Gastroesophageal sphincter (tissue), 3 donors: ENCODE measurements around the gene CRKL.

Experiments
- POLR2A ChIP-seq, 2 donors: fragments of 450-650 bp; IDR thresholded peaks; one replicate each; pipeline ENCODE4 v1.6.1; 2017; ENCODE audit warnings: antibody characterized with exemption in 2 of 2, mild to moderate bottlenecking in 2 of 2, moderate library complexity in 1 of 2
- POLR2AphosphoS5 ChIP-seq: sonication (generic); formaldehyde crosslinking; IDR thresholded peaks from one replicate; pipeline ENCODE4 v1.6.1; 2017; ENCODE audit warnings: antibody characterized with exemption
- TF ChIP-seq, protein P1 (sequence below), 4 experiments: fragments of 200-600 bp in 2 of 4; fragments of 450-650 bp in 2 of 4; sonication (generic) in 1 of 4; IDR thresholded peaks; one replicate each; pipeline ENCODE4 v1.5.1; 2017 to 2019; ENCODE audit warnings: antibody characterized with exemption in 4 of 4, mild to moderate bottlenecking in 2 of 4, moderate library complexity in 2 of 4

- TF ChIP-seq POLR2A (IDR thresholded peaks at IDR 0.05), result no peak
- TF ChIP-seq, protein P1, sequence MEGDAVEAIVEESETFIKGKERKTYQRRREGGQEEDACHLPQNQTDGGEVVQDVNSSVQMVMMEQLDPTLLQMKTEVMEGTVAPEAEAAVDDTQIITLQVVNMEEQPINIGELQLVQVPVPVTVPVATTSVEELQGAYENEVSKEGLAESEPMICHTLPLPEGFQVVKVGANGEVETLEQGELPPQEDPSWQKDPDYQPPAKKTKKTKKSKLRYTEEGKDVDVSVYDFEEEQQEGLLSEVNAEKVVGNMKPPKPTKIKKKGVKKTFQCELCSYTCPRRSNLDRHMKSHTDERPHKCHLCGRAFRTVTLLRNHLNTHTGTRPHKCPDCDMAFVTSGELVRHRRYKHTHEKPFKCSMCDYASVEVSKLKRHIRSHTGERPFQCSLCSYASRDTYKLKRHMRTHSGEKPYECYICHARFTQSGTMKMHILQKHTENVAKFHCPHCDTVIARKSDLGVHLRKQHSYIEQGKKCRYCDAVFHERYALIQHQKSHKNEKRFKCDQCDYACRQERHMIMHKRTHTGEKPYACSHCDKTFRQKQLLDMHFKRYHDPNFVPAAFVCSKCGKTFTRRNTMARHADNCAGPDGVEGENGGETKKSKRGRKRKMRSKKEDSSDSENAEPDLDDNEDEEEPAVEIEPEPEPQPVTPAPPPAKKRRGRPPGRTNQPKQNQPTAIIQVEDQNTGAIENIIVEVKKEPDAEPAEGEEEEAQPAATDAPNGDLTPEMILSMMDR (IDR thresholded peaks at IDR 0.05), result no peak
- TF ChIP-seq POLR2AphosphoS5, result no peak
Measured at GRCh38 chr22:20937794-20938671, 20.8 kb downstream of the CRKL start.
